ENCODE results near the gene NEK6.

Gene NEK6

DNA sequence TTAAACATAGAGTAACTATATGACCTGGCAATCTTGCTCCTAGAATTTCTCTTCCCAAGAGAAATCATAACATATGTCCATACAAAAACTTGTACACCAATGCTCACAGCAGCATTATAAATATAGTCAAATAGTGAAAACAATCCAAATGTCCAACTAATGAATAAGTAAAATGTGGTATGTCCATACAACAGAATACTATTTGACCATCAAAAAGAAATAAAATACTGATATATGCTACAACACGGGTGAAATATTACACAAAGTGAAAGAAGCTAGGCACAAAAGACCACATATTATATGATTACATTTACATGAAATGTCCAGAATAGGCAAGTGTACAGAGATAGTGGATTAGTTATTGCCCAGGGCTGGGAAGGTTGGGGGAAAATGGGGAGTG, 116.1 kb downstream of the NEK6 start:
- DNase-seq (ENCODE audit: low spot score) = no peak

DNA sequence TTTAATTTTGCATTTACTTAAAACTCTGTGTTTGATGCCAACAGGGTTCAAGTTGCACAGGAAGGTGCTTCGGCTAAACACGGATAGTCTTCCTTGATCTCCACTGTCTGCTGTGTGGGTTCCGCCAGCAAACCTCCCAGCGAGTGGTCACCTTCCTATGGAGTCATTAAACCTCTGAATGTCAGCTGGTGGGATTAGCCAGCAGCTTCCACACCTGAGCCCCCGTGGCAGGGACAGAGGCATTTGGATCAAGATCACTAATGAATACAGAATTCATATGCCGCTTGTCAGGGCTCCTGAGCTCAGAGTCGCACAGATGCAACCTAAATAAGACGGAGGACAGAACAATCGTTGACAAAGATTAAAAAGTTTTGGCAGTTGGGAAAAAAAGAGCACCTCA, 118.0 kb downstream of the NEK6 start:
- no peak for DNase-seq (ENCODE audit: low spot score)

- DNase-seq (ENCODE audit: low spot score) = no peak
Measured at GRCh38 chr9:124376329-124376728, 118.6 kb downstream of the NEK6 start.

GRCh38 chr9:124377551-124378406, 120.0 kb downstream of the NEK6 start:
- no peak for DNase-seq (ENCODE audit: low spot score)

GRCh38 chr9:124381170-124381945, 123.6 kb downstream of the NEK6 start:
- no peak for DNase-seq (ENCODE audit: low spot score)

DNA sequence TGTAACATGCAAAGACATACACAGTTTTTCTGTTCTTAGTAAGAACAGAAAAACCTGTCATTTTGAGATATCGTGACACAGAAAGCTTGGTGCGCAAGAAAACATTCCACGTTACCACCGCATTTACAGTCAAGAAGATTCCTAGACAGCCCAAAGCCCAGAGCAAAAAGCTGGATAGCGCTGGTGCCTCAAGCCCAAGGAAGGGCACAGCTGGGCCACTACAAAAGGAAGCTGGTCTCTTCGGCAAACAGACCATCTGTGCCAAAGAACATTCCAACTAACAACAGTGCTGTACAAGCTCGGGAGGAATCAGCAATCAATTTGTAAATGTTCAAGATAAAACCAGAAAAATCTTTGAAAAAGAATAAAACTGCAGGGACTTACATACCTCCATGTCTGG, 126.5 kb downstream of the NEK6 start:
- no peak for DNase-seq (ENCODE audit: low spot score)

DNA sequence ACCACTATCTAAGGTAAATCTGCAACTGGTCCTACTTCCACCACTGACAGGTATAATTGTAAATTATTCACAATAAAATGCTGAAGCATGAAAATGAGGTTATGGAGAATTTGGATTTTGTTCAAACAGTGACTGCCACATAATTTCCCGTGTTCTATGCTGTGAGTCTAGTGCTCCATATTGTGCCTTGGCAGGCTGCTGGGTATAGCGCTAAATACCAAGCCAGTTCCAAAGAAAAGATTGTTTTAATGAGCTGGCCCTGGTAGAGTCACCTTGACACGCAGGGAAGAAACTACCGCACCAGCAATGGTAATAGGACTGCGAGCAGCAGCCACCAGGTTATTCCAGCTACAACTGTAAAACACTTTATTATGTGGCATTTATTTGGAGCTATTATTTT, 127.1 kb downstream of the NEK6 start:
- DNase-seq (ENCODE audit: low spot score) = no peak

- peak; percentile 84 for DNase-seq (ENCODE audit: low spot score)
Measured at GRCh38 chr9:124385623-124386022, 127.9 kb downstream of the NEK6 start.

DNA sequence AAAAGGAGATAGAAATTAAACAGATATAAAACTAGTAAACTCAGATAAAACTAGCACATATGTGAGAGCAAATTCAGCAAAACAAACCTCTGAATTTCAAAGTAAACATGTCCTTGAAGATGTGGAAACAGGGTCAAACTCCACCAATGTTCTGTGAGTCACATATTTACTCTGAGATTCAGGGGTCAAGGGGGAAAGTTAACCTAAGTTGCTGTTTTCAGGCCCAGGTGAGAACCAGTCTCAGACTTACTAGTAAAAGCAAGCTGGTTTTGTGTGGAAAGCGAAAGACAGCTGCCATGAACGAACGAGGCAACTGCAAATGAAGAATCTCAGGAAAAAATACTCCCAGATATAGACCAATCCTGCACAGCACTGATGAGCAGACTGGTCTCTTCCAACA, 128.5 kb downstream of the NEK6 start:
- no peak for DNase-seq (ENCODE audit: low spot score)

DNA sequence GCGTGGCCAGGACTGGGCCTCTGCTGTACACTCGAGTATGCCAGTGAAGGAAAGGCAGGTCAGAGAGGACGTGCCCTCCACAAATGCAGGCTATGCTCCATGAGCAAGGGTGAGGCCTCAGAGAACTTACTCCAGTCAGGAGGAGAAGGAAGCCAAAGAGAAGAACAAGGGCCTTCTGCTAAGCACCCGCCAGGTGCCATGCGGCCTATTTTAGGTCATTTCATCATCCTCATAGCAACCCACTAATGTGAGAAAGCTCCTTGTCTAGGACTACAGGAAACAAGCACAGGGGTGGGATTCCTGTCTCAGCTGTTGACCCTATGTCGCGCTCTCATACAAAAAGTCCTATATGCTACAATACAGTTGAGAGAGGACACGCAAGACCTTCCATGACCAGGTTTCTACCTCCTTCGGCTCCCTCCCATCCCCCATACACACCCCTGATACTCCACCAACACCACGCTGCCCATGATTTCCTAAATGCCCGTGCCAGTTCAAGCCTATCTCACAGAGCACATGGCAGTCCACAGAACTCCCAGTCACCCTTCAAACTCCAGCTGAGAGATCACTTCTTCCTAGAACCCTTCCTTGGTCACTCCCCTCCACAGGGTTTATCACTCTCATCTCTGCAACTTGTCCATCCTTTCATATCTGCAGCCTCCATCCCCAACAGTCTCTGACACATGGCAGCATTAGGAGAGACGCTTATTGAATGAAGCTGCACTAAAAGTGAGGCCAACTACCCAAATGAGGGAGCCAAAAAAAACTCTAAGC, 130.7 kb downstream of the NEK6 start:
- DNase-seq (ENCODE audit: low spot score) = no peak

DNA sequence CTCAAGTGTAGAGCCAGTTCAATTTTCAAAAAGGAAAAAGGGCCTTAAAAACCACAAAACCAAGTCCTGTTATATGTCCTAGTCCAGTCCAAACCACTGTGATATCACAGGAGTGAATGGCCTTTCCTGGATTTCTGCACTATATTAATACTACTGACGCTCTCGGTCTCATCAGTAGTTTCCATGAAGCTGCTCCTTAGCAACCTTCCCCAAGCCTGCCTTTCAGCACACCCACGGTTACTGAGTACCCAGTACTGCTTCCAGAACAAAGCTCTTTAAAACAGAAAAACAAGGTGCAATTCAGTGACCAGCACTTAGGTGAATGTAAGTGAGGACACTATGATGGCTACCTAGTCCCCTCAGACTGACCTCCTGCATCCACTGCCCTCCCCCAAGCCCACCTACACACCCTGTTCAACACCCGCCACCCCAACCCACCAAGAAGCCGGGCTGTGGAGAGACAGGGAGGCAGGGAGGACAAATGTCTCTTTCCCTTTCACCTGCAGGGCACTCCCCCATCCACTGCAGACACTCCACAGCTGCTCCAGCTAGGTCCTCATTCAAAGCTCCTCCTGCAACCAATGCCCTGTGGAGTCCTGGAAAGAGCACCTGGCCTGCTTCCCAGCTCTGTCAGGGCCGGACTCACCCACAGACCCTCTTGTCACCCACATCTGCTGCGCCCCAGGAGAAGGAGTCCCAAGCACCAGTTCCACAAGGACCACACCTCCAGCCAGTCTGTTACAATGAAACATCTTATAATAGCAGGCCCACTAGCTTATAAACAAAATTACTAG, 131.6 kb downstream of the NEK6 start:
- no peak for DNase-seq (ENCODE audit: low spot score)

- DNase-seq (ENCODE audit: low spot score) = no peak
Measured at GRCh38 chr9:124390794-124391658, 133.3 kb downstream of the NEK6 start.

- DNase-seq (ENCODE audit: low spot score) = no peak
Measured at GRCh38 chr9:124392254-124392870, 134.6 kb downstream of the NEK6 start.

GRCh38 chr9:124392871-124393460, 135.2 kb downstream of the NEK6 start:
- peak; percentile 52 for DNase-seq (ENCODE audit: low spot score)

GRCh38 chr9:124394167-124394566, 136.4 kb downstream of the NEK6 start:
- DNase-seq (ENCODE audit: low spot score) = no peak

GRCh38 chr9:124394596-124394995, 136.8 kb downstream of the NEK6 start:
- no peak for DNase-seq (ENCODE audit: low spot score)

DNA sequence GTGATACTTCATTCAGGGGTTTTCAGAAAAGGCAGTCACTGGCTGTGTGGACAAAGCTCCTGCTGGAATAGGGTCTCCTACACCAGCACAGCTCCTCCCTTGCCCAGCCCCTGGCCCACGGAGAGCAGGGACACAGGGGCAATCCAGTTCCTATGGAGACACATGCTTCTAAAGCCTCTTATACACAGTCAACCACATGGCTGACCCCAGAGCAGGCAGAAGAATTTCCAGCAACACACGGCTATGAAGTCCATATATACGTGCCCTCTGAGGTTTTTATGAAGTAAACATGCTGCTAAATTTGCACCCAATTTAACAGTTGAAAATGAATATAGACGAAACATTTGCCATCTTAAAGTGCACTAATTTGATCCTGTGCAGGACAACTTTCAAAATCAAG, 138.1 kb downstream of the NEK6 start:
- no peak for DNase-seq (ENCODE audit: low spot score)

- no peak for DNase-seq (ENCODE audit: low spot score)
Measured at GRCh38 chr9:124398191-124398935, 140.6 kb downstream of the NEK6 start.
